Raji (cell line): Measurements from ENCODE around the gene JAGN1.

Experiments
- POLR2A ChIP-seq: IDR thresholded peaks from 2 replicates; pipeline ENCODE4 v1.6.1; 2011; ENCODE audit warnings: low read depth, low read length, control low read depth; ENCODE audit not compliant: insufficient read depth

The JAGN1 gene

GRCh38 chr3:9914559-9915253 is 24.3 kb downstream of the JAGN1 start:
- TF ChIP-seq POLR2A = no peak

GRCh38 chr3:9915254-9916141 is 25.1 kb downstream of the JAGN1 start:
- no peak for TF ChIP-seq POLR2A

GRCh38 chr3:9916346-9916733 is 25.9 kb downstream of the JAGN1 start:
- no peak for TF ChIP-seq POLR2A

- TF ChIP-seq POLR2A = no peak
These were observed 26.6 kb downstream of the JAGN1 start, which contains the start of gene IL17RC for GRCh38 chr3:9916734-9917680. TSS of gene IL17RC (plus strand) at chr3:9917098. CDS start at chr3:9917316, 218 bp downstream.

GRCh38 chr3:9917820-9918219 is 27.4 kb downstream of the JAGN1 start:
- TF ChIP-seq POLR2A = no peak

- TF ChIP-seq POLR2A = no peak
These were observed 28.0 kb downstream of the JAGN1 start for GRCh38 chr3:9918261-9919038.

GRCh38 chr3:9928158-9928557 is 37.7 kb downstream of the JAGN1 start:
- no peak for TF ChIP-seq POLR2A

GRCh38 chr3:9930804-9931418 is 40.5 kb downstream of the JAGN1 start:
- no peak for TF ChIP-seq POLR2A

GRCh38 chr3:9932535-9932842 is 42.1 kb downstream of the JAGN1 start:
- no peak for TF ChIP-seq POLR2A

GRCh38 chr3:9932843-9933560 is 42.6 kb downstream of the JAGN1 start:
- TF ChIP-seq POLR2A = peak; percentile 43; the same call in 1 of the 2 replicates

GRCh38 chr3:9933561-9934234 is 43.3 kb downstream of the JAGN1 start, which contains the start of gene CRELD1:
TSS of gene CRELD1 (plus strand) at chr3:9933834. CDS start at chr3:9934439, 605 bp downstream.
- peak; percentile 85 for TF ChIP-seq POLR2A

- no peak for TF ChIP-seq POLR2A
These were observed 43.8 kb downstream of the JAGN1 start for GRCh38 chr3:9934235-9934621.

GRCh38 chr3:9934993-9935392 is 44.6 kb downstream of the JAGN1 start:
- no peak for TF ChIP-seq POLR2A
